Neural cell (in vitro differentiated cells): ENCODE measurements around the gene FAM3D. TPM values are rescaled to one million over a fixed set of nuclear protein-coding genes. Genes with fewer than 3 reads are reported as not detected.

Source experiments
- H2AFZ ChIP-seq: fragments of 200-600, 300-800 bp; sonication (generic), shearing (Covaris generic); 2 replicates; pipeline ENCODE4 v1.6.0; 2014; ENCODE audit warnings: low read depth, mild to moderate bottlenecking, antibody characterized with exemption, low read length, moderate library complexity
- H3F3A ChIP-seq: fragments of 200-600 bp; shearing (Covaris generic); 2 replicates; pipeline ENCODE4 v1.6.1; 2016; ENCODE audit warnings: mild to moderate bottlenecking, moderate library complexity, mixed read lengths, antibody characterized with exemption, low read length; ENCODE audit not compliant: insufficient read depth, poor library complexity, severe bottlenecking
- H3K27ac ChIP-seq: fragments of 200-600, 300-800 bp; sonication (generic), shearing (Covaris generic); 2 replicates; pipeline ENCODE4 v1.5.1; 2014; ENCODE audit warnings: mild to moderate bottlenecking, low read length, moderate library complexity
- H3K27me3 ChIP-seq: fragments of 300-800, 200-600 bp; sonication (generic), shearing (Covaris generic); 2 replicates; pipeline ENCODE4 v1.6.0; 2014; ENCODE audit warnings: mild to moderate bottlenecking, low read depth, low read length, moderate library complexity; ENCODE audit not compliant: insufficient read depth
- H3K36me3 ChIP-seq: fragments of 300-800, 200-600 bp; sonication (generic), shearing (Covaris generic); 2 replicates; pipeline ENCODE4 v1.5.1; 2014; ENCODE audit warnings: mild to moderate bottlenecking, antibody characterized with exemption, low read length, moderate library complexity; ENCODE audit not compliant: insufficient read depth
- H3K4me2 ChIP-seq: fragments of 300-800, 200-600 bp; sonication (generic), shearing (Covaris generic); 2 replicates; pipeline ENCODE4 v1.6.0; 2014; ENCODE audit warnings: mild to moderate bottlenecking, low read length
- H3K4me3 ChIP-seq: fragments of 300-800, 200-600 bp; sonication (generic), shearing (Covaris generic); 2 replicates; pipeline ENCODE4 v1.5.1; 2014; ENCODE audit warnings: mild to moderate bottlenecking, low read length, moderate library complexity
- H3K79me2 ChIP-seq: fragments of 200-600 bp; shearing (Covaris generic); replicated peaks from 2 replicates; pipeline ENCODE4 v1.6.0; 2014; ENCODE audit warnings: mild to moderate bottlenecking, low read length, moderate library complexity; ENCODE audit not compliant: insufficient read depth
- H3K9ac ChIP-seq: fragments of 300-800, 200-600 bp; sonication (generic), shearing (Covaris generic); 2 replicates; pipeline ENCODE4 v1.6.1; 2016; ENCODE audit warnings: mild to moderate bottlenecking, low read length, mixed read lengths
- H3K9me2 ChIP-seq: fragments of 200-600 bp; shearing (Covaris generic); 2 replicates; pipeline ENCODE4 v1.6.1; 2016; ENCODE audit warnings: mild to moderate bottlenecking, low read length, mixed read lengths; ENCODE audit not compliant: insufficient read depth
- H3K9me3 ChIP-seq: fragments of 200-600, 300-800 bp; sonication (generic), shearing (Covaris generic); 2 replicates; pipeline ENCODE4 v1.6.1; 2016; ENCODE audit warnings: mild to moderate bottlenecking, mixed run types, low read length, moderate library complexity, mixed read lengths
- H4K20me1 ChIP-seq: fragments of 200-600 bp; shearing (Covaris generic); 2 replicates; pipeline ENCODE4 v1.6.1; 2016; ENCODE audit warnings: mild to moderate bottlenecking, mixed run types; ENCODE audit not compliant: insufficient read depth
- EP300 ChIP-seq: fragments of 450-650 bp; conservative IDR thresholded peaks from 2 replicates; pipeline ENCODE4 v1.6.1; 2014; ENCODE audit warnings: antibody characterized with exemption, mild to moderate bottlenecking, moderate library complexity; ENCODE audit not compliant: poor library complexity, severe bottlenecking
- EZH2 ChIP-seq: fragments of 200-600, 300-800 bp; shearing (Covaris generic), sonication (generic); IDR thresholded peaks from 2 replicates; pipeline ENCODE4 v1.6.1; 2014; ENCODE audit warnings: antibody characterized with exemption, low read length, borderline replicate concordance, mild to moderate bottlenecking; ENCODE audit not compliant: insufficient read depth, poor library complexity, severe bottlenecking
- MXI1 ChIP-seq: fragments of 450-650 bp; conservative IDR thresholded peaks from 2 replicates; pipeline ENCODE4 v1.6.1; 2014; ENCODE audit warnings: antibody characterized with exemption, mild to moderate bottlenecking; ENCODE audit not compliant: poor library complexity, severe bottlenecking
- POLR2AphosphoS5 ChIP-seq: IDR thresholded peaks from 2 replicates; pipeline ENCODE4 v1.6.1; 2012
- RAD21 ChIP-seq: fragments of 450-650 bp; conservative IDR thresholded peaks from 2 replicates; pipeline ENCODE4 v1.6.1; 2014; ENCODE audit warnings: antibody characterized with exemption, mild to moderate bottlenecking, moderate library complexity
- SMC3 ChIP-seq: fragments of 450-650 bp; conservative IDR thresholded peaks from 2 replicates; pipeline ENCODE4 v1.6.1; 2014; ENCODE audit warnings: antibody characterized with exemption, mild to moderate bottlenecking, moderate library complexity; ENCODE audit not compliant: poor library complexity
- TAF1 ChIP-seq: IDR thresholded peaks from 2 replicates; pipeline ENCODE4 v1.6.1; 2012; ENCODE audit warnings: low read depth
- polyA plus RNA-seq: library from polyadenylated mRNA; depleted of rRNA; stranded (reverse); fragments of >200 nt; gene quantifications from 2 replicates; pipeline ENCODE4 v1.2.3, GENCODE V29; 2014
- TF ChIP-seq, protein P1 (sequence below): IDR thresholded peaks from 2 replicates; pipeline ENCODE4 v1.6.1; 2012; ENCODE audit warnings: borderline replicate concordance
- TF ChIP-seq, protein P2 (sequence below): fragments of 450-650 bp; IDR thresholded peaks from 2 replicates; pipeline ENCODE4 v1.5.1; 2014; ENCODE audit warnings: antibody characterized with exemption, mild to moderate bottlenecking, moderate library complexity; ENCODE audit not compliant: poor library complexity, severe bottlenecking

FAM3D gene
- polyA plus RNA-seq, 1 donor from 2014 or later = not detected

DNA sequence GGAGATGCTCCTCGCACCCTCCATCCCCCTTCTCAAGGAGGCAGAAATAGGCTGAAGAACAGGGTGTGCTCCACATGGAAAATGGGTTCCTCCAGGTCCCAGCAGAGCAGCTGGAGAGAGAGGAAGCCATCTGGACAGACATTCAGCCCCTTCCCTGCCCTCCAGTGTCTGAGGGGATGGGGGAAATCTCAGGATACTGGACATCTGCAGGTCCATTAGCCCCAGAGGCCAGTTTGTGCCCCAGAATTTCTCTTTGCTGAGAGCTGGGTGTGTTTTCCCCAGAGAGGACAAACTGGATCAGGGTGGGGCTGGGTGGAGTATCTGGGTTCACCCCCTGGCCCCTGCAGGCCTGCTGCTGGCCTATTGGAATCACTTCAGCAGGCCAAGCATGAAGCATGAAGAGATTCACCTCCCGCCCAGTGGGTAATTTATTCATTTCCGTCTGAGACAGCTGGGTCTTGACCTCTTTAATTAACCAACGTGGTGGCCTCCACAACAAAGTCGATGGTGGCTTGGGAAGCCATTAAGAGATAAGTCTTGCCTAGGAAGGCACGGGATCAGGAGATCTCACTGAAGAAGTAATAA is 4.6 kb downstream of the FAM3D start:
- H2AFZ ChIP-seq = no peak overlapping the region
- H4K20me1 ChIP-seq = no peaks in the 10 kb centered on the region
- H3K27me3 ChIP-seq = no peaks in the 10 kb centered on the region
- H3K9me3 ChIP-seq = no peaks in the 10 kb centered on the region
- H3K9me2 ChIP-seq = no peaks in the 10 kb centered on the region
- H3K79me2 ChIP-seq = no peaks in the 10 kb centered on the region
- no peak overlapping the region for H3K4me3 ChIP-seq
- no peaks in the 10 kb centered on the region for H3K36me3 ChIP-seq
- H3F3A ChIP-seq = no peaks in the 10 kb centered on the region
- H3K9ac ChIP-seq = no peak overlapping the region
- no peak overlapping the region for H3K4me2 ChIP-seq
- H3K27ac ChIP-seq = no peak overlapping the region
- TF ChIP-seq SMC3 = no peak
- TF ChIP-seq, protein P1, sequence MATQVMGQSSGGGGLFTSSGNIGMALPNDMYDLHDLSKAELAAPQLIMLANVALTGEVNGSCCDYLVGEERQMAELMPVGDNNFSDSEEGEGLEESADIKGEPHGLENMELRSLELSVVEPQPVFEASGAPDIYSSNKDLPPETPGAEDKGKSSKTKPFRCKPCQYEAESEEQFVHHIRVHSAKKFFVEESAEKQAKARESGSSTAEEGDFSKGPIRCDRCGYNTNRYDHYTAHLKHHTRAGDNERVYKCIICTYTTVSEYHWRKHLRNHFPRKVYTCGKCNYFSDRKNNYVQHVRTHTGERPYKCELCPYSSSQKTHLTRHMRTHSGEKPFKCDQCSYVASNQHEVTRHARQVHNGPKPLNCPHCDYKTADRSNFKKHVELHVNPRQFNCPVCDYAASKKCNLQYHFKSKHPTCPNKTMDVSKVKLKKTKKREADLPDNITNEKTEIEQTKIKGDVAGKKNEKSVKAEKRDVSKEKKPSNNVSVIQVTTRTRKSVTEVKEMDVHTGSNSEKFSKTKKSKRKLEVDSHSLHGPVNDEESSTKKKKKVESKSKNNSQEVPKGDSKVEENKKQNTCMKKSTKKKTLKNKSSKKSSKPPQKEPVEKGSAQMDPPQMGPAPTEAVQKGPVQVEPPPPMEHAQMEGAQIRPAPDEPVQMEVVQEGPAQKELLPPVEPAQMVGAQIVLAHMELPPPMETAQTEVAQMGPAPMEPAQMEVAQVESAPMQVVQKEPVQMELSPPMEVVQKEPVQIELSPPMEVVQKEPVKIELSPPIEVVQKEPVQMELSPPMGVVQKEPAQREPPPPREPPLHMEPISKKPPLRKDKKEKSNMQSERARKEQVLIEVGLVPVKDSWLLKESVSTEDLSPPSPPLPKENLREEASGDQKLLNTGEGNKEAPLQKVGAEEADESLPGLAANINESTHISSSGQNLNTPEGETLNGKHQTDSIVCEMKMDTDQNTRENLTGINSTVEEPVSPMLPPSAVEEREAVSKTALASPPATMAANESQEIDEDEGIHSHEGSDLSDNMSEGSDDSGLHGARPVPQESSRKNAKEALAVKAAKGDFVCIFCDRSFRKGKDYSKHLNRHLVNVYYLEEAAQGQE = no peak
- no peak for TF ChIP-seq EZH2
- TF ChIP-seq EP300 = no peak
- no peak for TF ChIP-seq MXI1
- TF ChIP-seq RAD21 = no peak
- TF ChIP-seq TAF1 = no peak
- TF ChIP-seq POLR2AphosphoS5 = no peak
- TF ChIP-seq, protein P2, sequence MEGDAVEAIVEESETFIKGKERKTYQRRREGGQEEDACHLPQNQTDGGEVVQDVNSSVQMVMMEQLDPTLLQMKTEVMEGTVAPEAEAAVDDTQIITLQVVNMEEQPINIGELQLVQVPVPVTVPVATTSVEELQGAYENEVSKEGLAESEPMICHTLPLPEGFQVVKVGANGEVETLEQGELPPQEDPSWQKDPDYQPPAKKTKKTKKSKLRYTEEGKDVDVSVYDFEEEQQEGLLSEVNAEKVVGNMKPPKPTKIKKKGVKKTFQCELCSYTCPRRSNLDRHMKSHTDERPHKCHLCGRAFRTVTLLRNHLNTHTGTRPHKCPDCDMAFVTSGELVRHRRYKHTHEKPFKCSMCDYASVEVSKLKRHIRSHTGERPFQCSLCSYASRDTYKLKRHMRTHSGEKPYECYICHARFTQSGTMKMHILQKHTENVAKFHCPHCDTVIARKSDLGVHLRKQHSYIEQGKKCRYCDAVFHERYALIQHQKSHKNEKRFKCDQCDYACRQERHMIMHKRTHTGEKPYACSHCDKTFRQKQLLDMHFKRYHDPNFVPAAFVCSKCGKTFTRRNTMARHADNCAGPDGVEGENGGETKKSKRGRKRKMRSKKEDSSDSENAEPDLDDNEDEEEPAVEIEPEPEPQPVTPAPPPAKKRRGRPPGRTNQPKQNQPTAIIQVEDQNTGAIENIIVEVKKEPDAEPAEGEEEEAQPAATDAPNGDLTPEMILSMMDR = no peak

DNA sequence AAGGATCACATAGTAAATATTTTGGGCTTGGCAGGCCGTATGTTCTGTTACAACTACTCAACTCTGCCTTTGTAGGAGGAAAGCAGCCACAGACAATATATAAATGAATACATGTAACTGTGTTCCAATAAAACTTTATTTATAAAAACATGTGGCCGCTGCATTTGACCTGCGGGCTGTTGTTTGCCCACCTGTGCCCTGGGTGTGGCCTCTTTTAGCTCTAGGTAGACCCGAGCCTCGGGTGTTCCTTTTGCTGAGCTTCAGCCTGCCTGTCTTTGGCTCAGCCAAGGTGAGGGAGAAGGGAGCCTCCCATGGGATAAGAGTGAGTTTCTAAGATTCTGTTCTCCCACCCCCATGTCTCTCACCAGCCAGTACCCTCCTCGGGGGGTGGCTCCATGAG is 5.6 kb downstream of the FAM3D start:
- Histone ChIP-seq H3K4me2 (no peak overlapping the region), H3K9me3 (no peaks in the 10 kb centered on the region), H3K79me2 (no peaks in the 10 kb centered on the region), H3K9ac (no peak overlapping the region), H2AFZ (no peak overlapping the region), H3K36me3 (no peaks in the 10 kb centered on the region), H3K27me3 (no peaks in the 10 kb centered on the region), H4K20me1 (no peaks in the 10 kb centered on the region), H3K9me2 (no peaks in the 10 kb centered on the region), H3K27ac (no peak overlapping the region), H3K4me3 (no peak overlapping the region), H3F3A (no peaks in the 10 kb centered on the region)
- TF ChIP-seq, protein P1 = no peak
- TF ChIP-seq SMC3 (no peak), TAF1 (no peak), EP300 (no peak), RAD21 (no peak), POLR2AphosphoS5 (no peak), EZH2 (no peak), MXI1 (no peak)
- TF ChIP-seq, protein P2 = no peak
